Calu3 (cell line): ENCODE data around the gene GPR39. TPM values are rescaled to one million over a fixed set of nuclear protein-coding genes. Genes with fewer than 3 reads are reported as not detected.

Experiments used
- BruUV-seq: library from RNA; stranded (reverse); fragments of 400-500 nt; replicated peaks from 2 replicates; lab custom pipeline; 2021; lab: Mats Ljungman, UMichigan
- CTCF ChIA-PET: fragments of 300-600 bp; sonication (Branson Sonifier 250); formaldehyde crosslinking; loops from one replicate; lab custom pipeline; 2022; ENCODE audit warnings: antibody characterized with exemption; lab: Charles Lee
- DNase-seq: peaks from one replicate; pipeline ENCODE4 v3.0.0; 2022
- H3K27ac Mint-ChIP-seq: one replicate; pipeline ENCODE4 v1.8.0; 2022; ENCODE audit warnings: mixed read lengths; ENCODE audit not compliant: unreplicated experiment
- H3K27me3 Mint-ChIP-seq: one replicate; pipeline ENCODE4 v1.8.0; 2022; ENCODE audit warnings: mixed read lengths; ENCODE audit not compliant: unreplicated experiment
- H3K36me3 Mint-ChIP-seq: one replicate; pipeline ENCODE4 v1.8.0; 2022; ENCODE audit warnings: mild to moderate bottlenecking, moderate library complexity, mixed read lengths; ENCODE audit not compliant: insufficient read depth, unreplicated experiment
- H3K4me1 Mint-ChIP-seq: one replicate; pipeline ENCODE4 v1.8.0; 2022; ENCODE audit warnings: mild to moderate bottlenecking, low read depth, mixed read lengths; ENCODE audit not compliant: unreplicated experiment
- H3K4me3 Mint-ChIP-seq: one replicate; pipeline ENCODE4 v1.8.0; 2022; ENCODE audit warnings: mild to moderate bottlenecking, low read depth, moderate library complexity, mixed read lengths; ENCODE audit not compliant: unreplicated experiment
- H3K9me3 Mint-ChIP-seq: one replicate; pipeline ENCODE4 v1.8.0; 2022; ENCODE audit warnings: low read depth, mixed read lengths; ENCODE audit not compliant: unreplicated experiment
- intact Hi-C: fragments of 100-400 bp; cut with micrococcal nuclease; formaldehyde crosslinking; loops from one replicate; pipeline ENCODE4 v1.10.0; 2022; ENCODE audit not compliant: unreplicated experiment
- total RNA-seq: library from RNA; stranded (reverse); gene quantifications from 2 replicates; pipeline ENCODE4 v1.2.3, GENCODE V29; 2022
- TF ChIP-seq, protein P1 (sequence below): fragments of 200-600 bp; IDR thresholded peaks from one replicate; pipeline ENCODE4 v1.8.0; 2022; ENCODE audit warnings: antibody characterized with exemption; ENCODE audit not compliant: unreplicated experiment

Gene GPR39
- total RNA-seq, 1 experiment from 2014 or later, result 24.9 TPM

DNA sequence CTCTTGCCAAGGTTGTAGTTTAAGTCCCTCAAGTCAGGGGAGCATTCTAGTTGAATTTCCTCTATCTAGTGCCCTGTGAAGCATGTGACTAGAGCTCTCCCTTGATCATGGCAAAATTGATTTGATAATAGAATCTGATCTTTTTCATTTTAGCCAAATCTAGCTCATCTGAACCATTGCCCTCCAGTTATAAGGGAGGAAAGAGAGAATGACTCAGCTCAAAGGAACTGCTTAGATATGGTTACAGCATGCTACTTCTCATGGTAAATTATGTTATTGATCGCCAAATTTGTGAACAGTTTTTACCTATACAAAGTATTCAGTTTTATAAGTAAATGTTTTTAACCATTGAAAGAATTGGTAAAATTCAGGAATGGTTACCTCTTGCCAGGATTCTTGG, 100.8 kb downstream of the GPR39 start:
- Mint-ChIP-seq H3K27me3 (no peaks in the 10 kb centered on the region), H3K4me3 (no peak overlapping the region), H3K9me3 (peaks cover 3% of the 10 kb centered on the region), H3K36me3 (peaks cover 6% of the 10 kb centered on the region), H3K27ac (no peak overlapping the region), H3K4me1 (peaks cover 7% of the 10 kb centered on the region)
- CTCF ChIA-PET, result no interaction called here
- DNase-seq, result no peak
- no TSS peak for BruUV-seq
- TF ChIP-seq, protein P1, sequence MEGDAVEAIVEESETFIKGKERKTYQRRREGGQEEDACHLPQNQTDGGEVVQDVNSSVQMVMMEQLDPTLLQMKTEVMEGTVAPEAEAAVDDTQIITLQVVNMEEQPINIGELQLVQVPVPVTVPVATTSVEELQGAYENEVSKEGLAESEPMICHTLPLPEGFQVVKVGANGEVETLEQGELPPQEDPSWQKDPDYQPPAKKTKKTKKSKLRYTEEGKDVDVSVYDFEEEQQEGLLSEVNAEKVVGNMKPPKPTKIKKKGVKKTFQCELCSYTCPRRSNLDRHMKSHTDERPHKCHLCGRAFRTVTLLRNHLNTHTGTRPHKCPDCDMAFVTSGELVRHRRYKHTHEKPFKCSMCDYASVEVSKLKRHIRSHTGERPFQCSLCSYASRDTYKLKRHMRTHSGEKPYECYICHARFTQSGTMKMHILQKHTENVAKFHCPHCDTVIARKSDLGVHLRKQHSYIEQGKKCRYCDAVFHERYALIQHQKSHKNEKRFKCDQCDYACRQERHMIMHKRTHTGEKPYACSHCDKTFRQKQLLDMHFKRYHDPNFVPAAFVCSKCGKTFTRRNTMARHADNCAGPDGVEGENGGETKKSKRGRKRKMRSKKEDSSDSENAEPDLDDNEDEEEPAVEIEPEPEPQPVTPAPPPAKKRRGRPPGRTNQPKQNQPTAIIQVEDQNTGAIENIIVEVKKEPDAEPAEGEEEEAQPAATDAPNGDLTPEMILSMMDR, result no peak
- intact Hi-C loops, result no loop called here

DNA sequence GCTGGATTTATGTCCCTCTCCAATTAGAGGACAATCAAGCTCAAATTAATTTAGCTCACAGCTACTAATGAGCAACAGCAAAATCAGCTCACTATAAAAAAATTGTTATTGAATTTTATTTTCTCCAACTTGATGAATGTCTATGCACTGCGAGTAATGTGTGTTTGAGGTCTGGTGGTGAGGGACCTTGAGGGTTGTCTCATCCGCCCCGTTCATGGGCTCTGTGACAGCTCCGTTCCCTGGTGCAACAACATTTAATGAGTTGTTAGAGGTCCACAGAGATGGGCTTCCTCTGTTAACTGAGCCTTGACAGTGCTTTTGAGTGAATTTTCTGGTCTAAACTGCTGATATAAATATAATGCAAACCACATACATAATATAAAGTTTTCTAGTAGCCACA, 101.7 kb downstream of the GPR39 start:
- CTCF ChIA-PET, result no interaction called here
- H3K27me3 Mint-ChIP-seq, result no peaks in the 10 kb centered on the region

DNA sequence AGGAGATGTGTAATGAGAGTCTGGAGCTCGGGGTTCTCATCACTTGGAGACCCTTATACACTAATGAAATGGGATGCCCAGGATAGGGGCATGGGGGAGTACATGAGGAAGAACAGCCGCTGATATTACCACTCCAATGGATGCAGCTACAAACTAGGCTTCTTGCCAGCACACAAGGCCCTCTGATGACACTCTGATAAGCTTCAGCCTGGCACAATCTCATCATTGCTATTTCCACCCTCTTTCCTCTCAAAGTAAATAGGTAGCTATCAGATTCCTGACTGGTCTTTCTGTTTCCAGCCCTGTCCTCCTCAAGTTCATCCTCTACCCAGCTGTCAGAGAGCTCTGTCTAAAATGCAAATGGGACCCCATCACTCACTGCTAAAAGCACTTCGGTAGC, 103.0 kb downstream of the GPR39 start:
- no TSS peak for BruUV-seq
- CTCF ChIA-PET, result no interaction called here
- H3K36me3 Mint-ChIP-seq, result peaks cover 1% of the 10 kb centered on the region
- peaks cover 7% of the 10 kb centered on the region for H3K4me1 Mint-ChIP-seq
- DNase-seq, result no peak
- intact Hi-C loops, result no loop called here
- H3K9me3 Mint-ChIP-seq, result peaks cover 3% of the 10 kb centered on the region
- H3K27ac Mint-ChIP-seq, result no peak overlapping the region
- H3K27me3 Mint-ChIP-seq, result no peaks in the 10 kb centered on the region
- no peak overlapping the region for H3K4me3 Mint-ChIP-seq
- TF ChIP-seq, protein P1, result no peak

More for the DNA sequence above, 101.7 kb downstream of the GPR39 start:
- no peak overlapping the region for H3K27ac Mint-ChIP-seq
- TF ChIP-seq, protein P1, result no peak
- intact Hi-C loops, result no loop called here
- H3K4me1 Mint-ChIP-seq, result peaks cover 7% of the 10 kb centered on the region
- H3K9me3 Mint-ChIP-seq, result peaks cover 3% of the 10 kb centered on the region
- no TSS peak for BruUV-seq
- peaks cover 6% of the 10 kb centered on the region for H3K36me3 Mint-ChIP-seq
- no peak for DNase-seq
- no peak overlapping the region for H3K4me3 Mint-ChIP-seq

DNA sequence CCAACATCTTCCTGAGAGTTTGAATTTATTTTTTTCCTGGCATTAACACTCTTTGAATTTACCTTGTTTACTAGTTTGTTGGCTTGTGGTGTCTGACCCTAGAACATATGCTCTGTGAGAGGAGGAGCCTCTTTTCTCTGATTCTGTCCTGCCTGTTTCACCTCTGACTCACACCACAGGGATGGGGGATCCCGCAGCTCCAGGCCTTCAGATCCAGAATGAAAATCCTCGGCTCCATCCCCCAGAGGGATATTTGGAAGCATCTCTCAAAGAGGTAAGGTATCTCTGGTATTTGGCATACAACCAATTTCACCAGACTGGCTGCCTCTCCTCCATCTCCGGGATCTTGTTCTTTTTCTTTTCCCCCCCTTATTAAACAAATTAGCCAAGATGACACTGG, 104.7 kb downstream of the GPR39 start:
- no peak overlapping the region for H3K27ac Mint-ChIP-seq
- H3K27me3 Mint-ChIP-seq, result no peaks in the 10 kb centered on the region
- BruUV-seq, result no TSS peak
- no peaks in the 10 kb centered on the region for H3K36me3 Mint-ChIP-seq
- CTCF ChIA-PET, result no interaction called here
- H3K4me1 Mint-ChIP-seq, result peaks cover 7% of the 10 kb centered on the region
- H3K4me3 Mint-ChIP-seq, result no peak overlapping the region
- no peak for DNase-seq
- TF ChIP-seq, protein P1, result no peak
- peaks cover 3% of the 10 kb centered on the region for H3K9me3 Mint-ChIP-seq
- intact Hi-C loops, result no loop called here
